ENCODE measurements around the gene ANKLE2. TPM values are rescaled to one million over a fixed set of nuclear protein-coding genes. Genes with fewer than 3 reads are reported as not detected.

The ANKLE2 gene
- total RNA-seq, 1 donor from 2014 or later: 96.4 TPM

- Mint-ChIP-seq H3K27ac (ENCODE audit: unreplicated experiment) (no peak overlapping the region), H3K27me3 (ENCODE audit: low read depth) (no peaks in the 10 kb centered on the region), H3K4me1 (ENCODE audit: low read depth) (no peaks in the 10 kb centered on the region), H3K36me3 (ENCODE audit: low read depth) (peaks cover 58% of the 10 kb centered on the region), H3K9me3 (ENCODE audit: low read depth) (no peaks in the 10 kb centered on the region), H3K4me3 (ENCODE audit: unreplicated experiment) (no peak overlapping the region)
- no peak for DNase-seq (ENCODE audit: low spot score)
- TF ChIP-seq CTCF (IDR thresholded peaks at IDR 0.05): no peak
These were observed 42.3 kb upstream of the ANKLE2 start for GRCh38 chr12:132803888-132804287.

- DNase-seq (ENCODE audit: low spot score): no peak
- Mint-ChIP-seq H3K27ac (ENCODE audit: unreplicated experiment) (no peak overlapping the region), H3K4me1 (ENCODE audit: low read depth) (no peaks in the 10 kb centered on the region), H3K27me3 (ENCODE audit: low read depth) (no peaks in the 10 kb centered on the region), H3K4me3 (ENCODE audit: unreplicated experiment) (no peak overlapping the region), H3K9me3 (ENCODE audit: low read depth) (no peaks in the 10 kb centered on the region), H3K36me3 (ENCODE audit: low read depth) (peaks cover 52% of the 10 kb centered on the region)
- TF ChIP-seq CTCF (IDR thresholded peaks at IDR 0.05): no peak
These were observed 41.5 kb upstream of the ANKLE2 start for GRCh38 chr12:132803125-132803524.

- Mint-ChIP-seq H3K9me3 (ENCODE audit: low read depth) (no peaks in the 10 kb centered on the region), H3K27ac (ENCODE audit: unreplicated experiment) (no peak overlapping the region), H3K4me3 (ENCODE audit: unreplicated experiment) (no peak overlapping the region), H3K27me3 (ENCODE audit: low read depth) (no peaks in the 10 kb centered on the region), H3K4me1 (ENCODE audit: low read depth) (no peaks in the 10 kb centered on the region), H3K36me3 (ENCODE audit: low read depth) (peaks cover 48% of the 10 kb centered on the region)
- no peak for DNase-seq (ENCODE audit: low spot score)
- no peak for TF ChIP-seq CTCF (IDR thresholded peaks at IDR 0.05)
These were observed 40.1 kb upstream of the ANKLE2 start for GRCh38 chr12:132801741-132802140.

- no peaks in the 10 kb centered on the region for H3K9me3 Mint-ChIP-seq (ENCODE audit: low read depth)
- H3K27ac Mint-ChIP-seq (ENCODE audit: unreplicated experiment): no peak overlapping the region
- no peak for TF ChIP-seq CTCF (IDR thresholded peaks at IDR 0.05)
- no peak for DNase-seq (ENCODE audit: low spot score)
- peaks cover 51% of the 10 kb centered on the region for H3K36me3 Mint-ChIP-seq (ENCODE audit: low read depth)
- no peaks in the 10 kb centered on the region for H3K4me1 Mint-ChIP-seq (ENCODE audit: low read depth)
- no peak overlapping the region for H3K4me3 Mint-ChIP-seq (ENCODE audit: unreplicated experiment)
- H3K27me3 Mint-ChIP-seq (ENCODE audit: low read depth): no peaks in the 10 kb centered on the region
These were observed 37.2 kb upstream of the ANKLE2 start for GRCh38 chr12:132798836-132799235.

GRCh38 chr12:132797820-132798570 lies 36.4 kb upstream of the ANKLE2 start:
- peaks cover 45% of the 10 kb centered on the region for H3K36me3 Mint-ChIP-seq (ENCODE audit: low read depth)
- no peak for DNase-seq (ENCODE audit: low spot score)
- no peaks in the 10 kb centered on the region for H3K4me1 Mint-ChIP-seq (ENCODE audit: low read depth)
- no peak for TF ChIP-seq CTCF (IDR thresholded peaks at IDR 0.05)
- H3K9me3 Mint-ChIP-seq (ENCODE audit: low read depth): no peaks in the 10 kb centered on the region
- no peaks in the 10 kb centered on the region for H3K27me3 Mint-ChIP-seq (ENCODE audit: low read depth)
- no peak overlapping the region for H3K4me3 Mint-ChIP-seq (ENCODE audit: unreplicated experiment)
- no peak overlapping the region for H3K27ac Mint-ChIP-seq (ENCODE audit: unreplicated experiment)

Data from chondrocyte (in vitro differentiated cells).